ENCODE measurements around the gene ZMYND11.

Gene ZMYND11

DNA sequence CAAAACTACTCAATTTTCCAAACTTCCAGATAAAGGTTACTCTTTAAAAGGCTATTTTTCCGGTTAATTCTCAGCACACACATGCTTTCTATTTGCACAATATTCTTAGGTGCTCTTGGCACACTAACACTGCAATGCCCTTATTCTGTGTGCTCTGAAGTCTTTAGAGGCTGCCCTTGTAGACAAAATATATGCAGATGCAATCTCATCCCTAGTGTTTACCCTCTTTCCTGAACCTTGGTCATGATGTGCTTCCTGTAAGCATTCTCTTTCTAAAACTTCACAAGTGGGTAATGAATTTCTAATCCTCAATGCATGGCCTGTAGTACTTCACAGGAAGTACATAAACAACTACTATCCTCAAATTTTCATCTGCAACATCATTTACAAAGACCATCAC lies 45.1 kb upstream of the ZMYND11 start:
- TF ChIP-seq L3MBTL2 (conservative IDR thresholded peaks at IDR 0.05) (no peak), FOXK2 (IDR thresholded peaks at IDR 0.05) (no peak), NFRKB (IDR thresholded peaks at IDR 0.05) (no peak), CTBP1 (IDR thresholded peaks at IDR 0.05; ENCODE audit: borderline replicate concordance) (no peak), SP1 (IDR thresholded peaks at IDR 0.05) (no peak), LEF1 (IDR thresholded peaks at IDR 0.05; ENCODE audit: borderline replicate concordance) (no peak), ARNT (IDR thresholded peaks at IDR 0.05) (no peak), HDGF (IDR thresholded peaks at IDR 0.05; ENCODE audit: borderline replicate concordance) (no peak), TARDBP (IDR thresholded peaks at IDR 0.05) (no peak)
- DNase-seq (ENCODE audit: extremely low spot score) = no peak
- POLR2A ChIA-PET = no interaction called here
- CTCF ChIA-PET = no interaction called here

DNA sequence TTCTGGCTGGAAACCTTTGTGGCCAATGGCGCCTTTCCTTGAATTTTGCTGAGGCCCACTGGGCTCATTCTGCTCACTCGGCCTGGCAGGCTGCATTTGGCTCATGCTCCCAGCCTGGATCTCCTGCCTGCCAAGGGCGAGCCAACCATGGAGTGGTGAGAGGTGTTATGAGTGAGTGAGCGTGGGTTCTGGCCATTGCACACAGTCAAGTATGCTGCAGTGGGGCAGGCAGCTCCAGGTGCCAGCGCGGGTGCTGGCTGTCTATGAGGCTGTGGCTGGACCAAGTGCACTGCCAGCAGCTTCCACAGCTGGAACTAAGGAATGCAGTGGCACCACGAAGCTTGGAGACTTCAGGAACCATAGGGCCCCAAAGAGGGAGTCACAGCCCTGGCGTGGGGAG lies 43.9 kb upstream of the ZMYND11 start:
- TF ChIP-seq FOXA1 (IDR thresholded peaks at IDR 0.05) = no peak
- no peak for TF ChIP-seq CTBP1 (IDR thresholded peaks at IDR 0.05; ENCODE audit: borderline replicate concordance)
- no peak for TF ChIP-seq SUZ12 (IDR thresholded peaks at IDR 0.05)
- no peak for DNase-seq (ENCODE audit: extremely low spot score)
- ChIA-PET CTCF (no interaction called here), POLR2A (no interaction called here)

DNA sequence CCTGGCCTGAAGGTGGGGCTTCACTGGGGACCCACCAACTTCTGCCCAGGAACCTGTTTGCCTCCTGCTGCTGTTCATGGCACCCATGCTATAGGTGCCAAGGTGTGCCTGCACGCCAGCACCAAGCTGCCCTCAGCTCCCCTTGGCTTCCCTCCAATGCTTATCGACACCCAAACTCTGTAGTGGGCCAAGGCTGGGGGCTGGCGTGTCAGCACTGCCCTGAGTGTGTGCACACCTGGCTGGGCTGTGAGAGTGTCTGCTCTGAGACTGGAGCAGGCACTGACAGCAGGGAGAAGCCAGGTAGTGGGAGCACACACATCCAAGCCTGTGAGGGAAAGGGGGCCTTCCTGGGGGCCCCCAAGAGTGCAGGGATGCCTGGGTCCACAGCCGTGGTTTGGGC lies 43.1 kb upstream of the ZMYND11 start:
- DNase-seq (ENCODE audit: extremely low spot score) = no peak
- TF ChIP-seq SUZ12 (IDR thresholded peaks at IDR 0.05) (no peak), SP1 (IDR thresholded peaks at IDR 0.05) (no peak), CTBP1 (IDR thresholded peaks at IDR 0.05; ENCODE audit: borderline replicate concordance) (no peak), ELF4 (IDR thresholded peaks at IDR 0.05) (no peak)
- ChIA-PET POLR2A (no interaction called here), CTCF (no interaction called here)

DNA sequence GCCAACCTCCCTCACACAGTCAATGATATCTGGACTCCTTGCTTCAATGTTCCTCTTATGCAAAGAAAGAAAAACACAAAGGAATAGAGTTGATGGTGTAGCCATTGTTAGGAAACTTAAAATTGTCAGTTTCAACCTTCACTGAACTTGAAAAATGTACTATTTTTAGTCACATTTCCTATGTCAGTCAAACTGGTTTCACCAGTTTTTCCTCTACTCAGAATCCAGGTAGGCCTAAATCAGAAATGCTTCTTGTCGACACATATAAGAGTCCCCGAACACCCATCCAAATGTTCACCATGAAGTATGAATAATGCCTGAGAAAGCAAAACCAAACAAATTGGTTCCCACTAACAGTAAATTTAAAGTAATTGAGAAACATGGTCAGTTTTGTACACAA lies 42.4 kb upstream of the ZMYND11 start:
- POLR2A ChIA-PET = no interaction called here
- TF ChIP-seq L3MBTL2 (conservative IDR thresholded peaks at IDR 0.05) = no peak
- no peak for TF ChIP-seq LEF1 (IDR thresholded peaks at IDR 0.05; ENCODE audit: borderline replicate concordance)
- no peak for TF ChIP-seq FOXK2 (IDR thresholded peaks at IDR 0.05)
- no peak for TF ChIP-seq ELF4 (IDR thresholded peaks at IDR 0.05)
- TF ChIP-seq NFRKB (IDR thresholded peaks at IDR 0.05) = no peak
- TF ChIP-seq, protein P1, sequence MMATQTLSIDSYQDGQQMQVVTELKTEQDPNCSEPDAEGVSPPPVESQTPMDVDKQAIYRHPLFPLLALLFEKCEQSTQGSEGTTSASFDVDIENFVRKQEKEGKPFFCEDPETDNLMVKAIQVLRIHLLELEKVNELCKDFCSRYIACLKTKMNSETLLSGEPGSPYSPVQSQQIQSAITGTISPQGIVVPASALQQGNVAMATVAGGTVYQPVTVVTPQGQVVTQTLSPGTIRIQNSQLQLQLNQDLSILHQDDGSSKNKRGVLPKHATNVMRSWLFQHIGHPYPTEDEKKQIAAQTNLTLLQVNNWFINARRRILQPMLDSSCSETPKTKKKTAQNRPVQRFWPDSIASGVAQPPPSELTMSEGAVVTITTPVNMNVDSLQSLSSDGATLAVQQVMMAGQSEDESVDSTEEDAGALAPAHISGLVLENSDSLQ (IDR thresholded peaks at IDR 0.05) = no peak
- TF ChIP-seq CTBP1 (IDR thresholded peaks at IDR 0.05; ENCODE audit: borderline replicate concordance) = no peak
- TF ChIP-seq FOXM1 (IDR thresholded peaks at IDR 0.05; ENCODE audit: borderline replicate concordance) = no peak
- CTCF ChIA-PET = no interaction called here
- no peak for DNase-seq (ENCODE audit: extremely low spot score)

DNA sequence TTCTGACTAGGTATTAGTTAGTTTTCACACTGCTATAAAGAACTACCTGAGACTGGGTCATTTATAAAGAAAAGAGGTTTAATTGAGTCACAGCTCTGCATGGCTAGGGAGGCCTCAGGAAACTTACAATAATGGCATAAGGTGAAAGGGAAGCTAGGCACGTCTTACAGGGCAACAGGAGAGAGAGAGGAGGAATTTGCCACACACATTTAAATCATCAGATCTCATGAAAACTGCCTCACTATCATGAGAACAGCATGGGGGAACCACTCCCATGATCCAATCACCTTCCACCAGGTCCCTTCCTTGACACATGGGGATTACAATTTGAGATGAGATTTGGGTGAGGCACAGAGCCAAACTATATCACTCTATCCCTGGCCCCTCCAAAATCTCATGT lies 40.6 kb upstream of the ZMYND11 start:
- CTCF ChIA-PET = no interaction called here

DNA sequence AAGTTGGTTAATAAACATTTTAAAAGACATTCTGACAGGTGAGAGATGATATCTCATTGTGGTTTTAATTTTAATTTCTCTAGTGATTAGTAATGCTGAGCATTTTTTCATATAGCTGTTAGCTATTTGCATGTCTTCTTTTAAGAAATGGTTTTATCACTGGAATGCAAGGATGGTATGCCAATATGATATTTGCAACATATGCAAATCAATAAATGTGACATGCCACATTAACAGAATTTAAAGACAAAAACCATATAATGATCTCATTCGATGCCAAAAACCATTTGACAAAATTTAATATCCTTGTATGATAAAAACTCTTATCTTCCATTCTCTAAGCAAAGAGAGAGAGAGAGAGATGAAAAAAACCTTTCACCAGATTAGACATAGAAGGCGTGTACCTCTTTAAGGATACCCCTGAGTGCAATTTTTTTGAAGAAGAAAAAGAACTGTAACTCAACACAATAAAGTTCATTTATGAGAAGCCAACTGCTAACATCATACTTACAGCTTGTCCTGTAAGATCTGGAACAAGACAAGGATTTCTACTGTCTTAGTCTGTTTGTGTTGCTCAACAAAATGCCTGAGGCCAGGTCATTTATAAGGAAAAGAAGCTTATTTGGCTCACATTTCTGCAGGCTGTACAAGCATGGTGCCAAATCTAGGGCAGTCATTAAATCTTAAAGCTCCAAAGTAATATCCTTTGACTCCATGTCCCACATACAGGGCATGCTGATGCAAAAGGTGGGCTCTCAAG lies 39.7 kb upstream of the ZMYND11 start:
- POLR2A ChIA-PET = no interaction called here
- TF ChIP-seq L3MBTL2 (conservative IDR thresholded peaks at IDR 0.05) = no peak
- no peak for TF ChIP-seq FOXA1 (IDR thresholded peaks at IDR 0.05)
- TF ChIP-seq BHLHE40 (IDR thresholded peaks at IDR 0.05; ENCODE audit: borderline replicate concordance) = no peak
- TF ChIP-seq TARDBP (IDR thresholded peaks at IDR 0.05) = no peak
- no peak for TF ChIP-seq FOXM1 (IDR thresholded peaks at IDR 0.05; ENCODE audit: borderline replicate concordance)
- no peak for TF ChIP-seq SUZ12 (IDR thresholded peaks at IDR 0.05)
- no peak for TF ChIP-seq ELF4 (IDR thresholded peaks at IDR 0.05)
- TF ChIP-seq NFRKB (IDR thresholded peaks at IDR 0.05) = no peak
- no peak for TF ChIP-seq SP1 (IDR thresholded peaks at IDR 0.05)
- TF ChIP-seq, protein P1 (IDR thresholded peaks at IDR 0.05) = no peak
- no peak for TF ChIP-seq LEF1 (IDR thresholded peaks at IDR 0.05; ENCODE audit: borderline replicate concordance)
- no peak for TF ChIP-seq FOXK2 (IDR thresholded peaks at IDR 0.05)
- no peak for TF ChIP-seq ZNF384 (IDR thresholded peaks at IDR 0.05)
- no peak for TF ChIP-seq HDGF (IDR thresholded peaks at IDR 0.05; ENCODE audit: borderline replicate concordance)
- no peak for TF ChIP-seq CTBP1 (IDR thresholded peaks at IDR 0.05; ENCODE audit: borderline replicate concordance)
- no peak for TF ChIP-seq ARNT (IDR thresholded peaks at IDR 0.05)
- CTCF ChIA-PET = interaction anchor here (0.5 kb wide), 1 partner anchor 18 kb away, joined by 3 read pairs; no protein-coding TSS in a partner anchor
- no peak for DNase-seq (ENCODE audit: extremely low spot score)

More for the DNA sequence above, 40.6 kb upstream of the ZMYND11 start:
- POLR2A ChIA-PET = no interaction called here
- DNase-seq (ENCODE audit: extremely low spot score) = no peak
- TF ChIP-seq ZNF384 (IDR thresholded peaks at IDR 0.05) (no peak), BHLHE40 (IDR thresholded peaks at IDR 0.05; ENCODE audit: borderline replicate concordance) (no peak), CTBP1 (IDR thresholded peaks at IDR 0.05; ENCODE audit: borderline replicate concordance) (no peak), HDGF (IDR thresholded peaks at IDR 0.05; ENCODE audit: borderline replicate concordance) (no peak), ARNT (IDR thresholded peaks at IDR 0.05) (no peak), SP1 (IDR thresholded peaks at IDR 0.05) (no peak), FOXM1 (IDR thresholded peaks at IDR 0.05; ENCODE audit: borderline replicate concordance) (no peak)

DNA sequence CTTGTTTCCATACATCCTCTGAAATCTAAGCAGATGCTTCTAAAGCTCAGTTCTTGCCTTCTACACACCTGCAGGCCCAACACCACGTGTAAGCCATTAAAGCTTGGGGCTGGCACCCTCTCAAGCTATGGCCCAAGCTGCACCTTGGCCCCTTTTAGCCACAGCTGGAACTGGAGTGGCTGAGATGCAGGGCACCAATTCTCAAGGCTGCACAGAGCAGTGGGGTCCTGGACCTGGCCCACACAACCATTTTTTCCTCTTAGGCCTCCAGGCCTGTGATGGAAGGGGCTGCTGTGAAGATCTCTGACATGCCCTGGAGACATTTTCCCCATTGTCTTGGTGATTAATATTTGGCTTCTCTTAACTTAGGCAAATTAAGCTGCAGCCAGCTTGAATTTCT lies 38.8 kb upstream of the ZMYND11 start:
- no peak for TF ChIP-seq CTBP1 (IDR thresholded peaks at IDR 0.05; ENCODE audit: borderline replicate concordance)
- no peak for TF ChIP-seq FOXK2 (IDR thresholded peaks at IDR 0.05)
- no peak for TF ChIP-seq TARDBP (IDR thresholded peaks at IDR 0.05)
- no peak for TF ChIP-seq LEF1 (IDR thresholded peaks at IDR 0.05; ENCODE audit: borderline replicate concordance)
- no peak for TF ChIP-seq ARNT (IDR thresholded peaks at IDR 0.05)
- TF ChIP-seq SP1 (IDR thresholded peaks at IDR 0.05) = no peak
- TF ChIP-seq, protein P1 (IDR thresholded peaks at IDR 0.05) = no peak
- TF ChIP-seq ELF4 (IDR thresholded peaks at IDR 0.05) = no peak
- CTCF ChIA-PET = interaction anchor here (0.5 to 0.6 kb wide), 2 partner anchors 19 to 184 kb away, joined by 3 to 4 read pairs; no protein-coding TSS in a partner anchor
- POLR2A ChIA-PET = no interaction called here
- DNase-seq (ENCODE audit: extremely low spot score) = no peak

Measured in HEK293T (cell line).